CD4-positive, alpha-beta T cell treated with Interleukin-15 for 4 hours (primary cell): Measurements from ENCODE around the gene STEAP1B.

ENCODE experiments used
- DNase-seq: peaks from one replicate; pipeline ENCODE4 v3.0.0-alpha.2; 2020; ENCODE audit warnings: low spot score

Gene STEAP1B

DNA sequence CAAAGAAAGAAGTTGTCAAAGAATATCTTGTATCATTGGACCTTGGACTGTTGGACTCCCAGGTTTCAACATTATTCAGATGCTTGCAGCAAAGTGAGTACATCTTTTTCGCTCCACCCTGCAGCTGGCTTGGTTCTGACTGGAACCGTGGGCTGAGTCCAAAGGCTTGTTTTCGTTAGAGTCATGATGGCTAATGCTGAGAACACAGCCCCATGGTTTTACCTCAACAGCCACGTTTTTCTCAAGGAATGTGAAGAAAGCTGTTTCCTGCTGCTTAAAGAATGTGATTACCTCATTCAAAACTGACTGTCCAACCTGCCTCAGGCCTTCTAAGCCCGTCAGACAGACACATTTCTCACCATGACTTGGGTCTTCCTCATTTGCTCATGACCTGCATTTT lies 69.5 kb downstream of the STEAP1B start:
- DNase-seq, result no peak

DNA sequence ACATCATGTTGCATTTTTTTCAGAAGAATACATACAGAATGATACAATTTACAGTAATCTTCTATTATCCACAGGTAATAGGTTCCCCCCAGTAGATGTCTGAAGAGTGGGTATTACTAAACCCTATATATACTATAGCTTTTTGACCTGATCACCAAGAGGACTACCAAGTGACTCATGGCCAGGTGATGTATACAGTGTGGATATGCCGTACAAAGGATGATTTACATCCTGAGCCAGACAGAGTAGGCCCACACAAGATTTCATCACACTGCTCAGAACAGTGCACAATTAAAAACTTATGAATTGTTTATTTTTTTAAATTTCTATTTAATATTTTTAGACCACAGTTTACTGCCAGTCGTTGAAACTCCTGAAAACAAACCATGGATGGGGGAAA lies 70.6 kb downstream of the STEAP1B start:
- DNase-seq, result no peak

DNA sequence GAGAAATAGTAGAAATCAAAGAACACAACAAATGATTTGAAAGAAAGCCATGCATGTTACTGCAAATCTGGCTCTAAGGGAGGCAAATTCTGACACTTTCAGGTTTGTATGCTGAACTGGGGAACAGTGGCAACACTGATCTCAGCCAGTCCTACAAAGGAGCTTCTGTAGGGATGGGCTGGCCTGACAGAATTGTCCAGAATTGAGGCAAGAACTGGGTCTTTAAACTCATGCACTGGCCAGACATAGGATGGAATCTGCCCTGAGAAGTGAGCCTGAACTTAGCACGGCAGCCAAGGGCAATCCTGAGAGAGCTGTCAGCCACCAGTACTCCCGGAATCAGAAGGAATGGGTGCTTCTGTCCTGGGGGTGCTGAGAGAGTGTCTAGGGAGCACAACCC lies 72.1 kb downstream of the STEAP1B start:
- DNase-seq, result no peak

DNA sequence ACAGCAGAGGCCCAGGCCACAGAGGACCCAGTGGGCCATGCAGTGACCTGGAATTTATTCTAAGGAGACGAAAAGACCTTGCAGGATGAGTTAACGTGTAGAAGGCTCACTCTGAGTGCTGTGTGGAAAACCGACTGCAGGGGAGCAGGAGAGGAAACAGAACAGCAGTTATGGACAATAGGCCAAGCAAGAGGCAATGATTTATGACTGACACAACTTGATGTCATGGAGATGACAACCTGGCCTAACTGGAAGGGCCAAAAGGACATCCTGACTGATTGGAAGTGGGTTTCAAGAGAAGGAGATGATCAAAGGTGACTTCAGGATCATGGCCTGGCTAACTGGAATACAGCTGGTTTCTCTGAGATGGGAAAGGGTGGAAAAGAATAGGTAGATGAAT lies 72.9 kb downstream of the STEAP1B start:
- DNase-seq, result no peak

DNA sequence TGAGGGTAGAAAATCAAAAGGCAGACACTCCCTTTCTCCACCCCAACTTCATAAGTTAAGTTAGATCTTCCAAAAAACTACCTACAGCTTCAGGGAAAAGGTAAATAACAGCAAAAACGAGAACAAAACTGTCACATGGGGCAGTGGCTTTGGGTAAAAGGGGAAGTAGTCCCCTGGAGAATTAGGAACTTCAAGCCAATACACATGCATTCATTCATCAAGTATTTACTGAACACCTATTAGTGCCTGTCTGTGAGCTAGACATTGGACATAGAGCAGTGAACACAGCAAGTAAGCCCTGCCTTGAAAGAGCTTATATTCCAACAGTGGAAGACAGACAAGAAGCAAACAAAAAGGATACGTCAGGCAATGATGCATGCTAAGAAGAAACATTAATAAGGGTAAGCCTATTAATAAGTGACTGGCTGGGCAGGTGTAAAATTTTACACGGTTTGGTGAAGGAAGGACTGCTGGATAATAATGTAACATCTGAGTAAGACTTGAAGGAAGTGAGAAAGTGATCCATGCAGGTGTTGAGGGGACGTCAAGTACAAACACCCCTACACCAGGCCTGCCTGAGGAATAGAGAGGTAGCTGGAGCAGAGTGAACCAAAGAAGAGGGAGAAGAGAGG lies 73.4 kb downstream of the STEAP1B start:
- DNase-seq, result no peak

DNA sequence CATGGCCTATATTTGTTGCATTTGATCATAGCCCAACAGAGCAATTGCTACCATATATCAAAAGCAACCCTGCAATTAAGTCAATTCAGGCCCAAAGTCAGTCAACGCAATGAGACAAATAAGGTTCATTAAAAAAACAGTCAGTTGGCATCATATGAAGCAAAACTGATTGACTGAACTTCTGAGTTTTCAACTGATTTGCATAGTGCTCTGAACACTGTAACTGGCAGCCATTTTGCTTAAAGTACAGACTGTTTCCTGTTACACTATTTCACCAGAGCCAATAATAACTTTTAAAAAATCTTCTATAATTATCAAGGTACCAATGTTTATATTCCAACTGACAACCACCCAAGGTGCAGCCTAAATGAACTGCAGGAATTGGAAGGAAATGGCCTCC lies 74.6 kb downstream of the STEAP1B start:
- DNase-seq, result no peak

DNA sequence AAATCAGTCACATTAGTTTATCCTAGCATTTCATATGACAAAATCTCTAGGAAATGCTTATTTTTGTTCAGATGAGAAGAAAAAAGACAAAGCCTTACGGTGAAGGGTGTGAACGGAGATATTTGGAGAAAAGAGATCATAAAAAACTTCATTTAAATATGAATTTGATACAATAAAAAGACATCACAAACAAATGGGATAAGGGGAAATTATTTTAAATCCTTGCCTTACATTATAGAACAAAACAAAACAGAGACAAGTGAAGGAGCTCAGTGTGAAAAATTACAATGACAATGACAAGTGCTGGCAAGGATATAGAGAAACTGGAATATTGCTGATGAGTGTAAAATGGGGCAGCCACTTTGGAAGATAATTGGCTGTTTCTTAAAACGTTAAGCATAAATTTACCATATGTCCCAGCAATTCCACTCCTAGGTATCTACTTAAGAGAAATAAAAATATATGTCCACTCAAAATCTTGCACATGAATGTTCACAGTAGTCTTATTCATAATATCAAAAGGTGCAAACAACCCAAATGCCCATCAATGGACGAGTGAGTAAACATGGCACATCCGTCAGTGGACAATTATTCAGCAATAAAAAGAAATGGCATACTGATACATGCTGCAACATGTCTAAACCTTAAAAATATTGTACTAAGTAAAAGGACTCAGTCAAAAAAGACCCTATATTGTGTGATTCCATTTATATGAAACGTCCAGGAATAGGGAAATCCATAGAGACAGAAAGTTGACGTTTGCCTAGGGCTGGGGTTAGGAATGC lies 77.0 kb downstream of the STEAP1B start:
- no peak for DNase-seq

DNA sequence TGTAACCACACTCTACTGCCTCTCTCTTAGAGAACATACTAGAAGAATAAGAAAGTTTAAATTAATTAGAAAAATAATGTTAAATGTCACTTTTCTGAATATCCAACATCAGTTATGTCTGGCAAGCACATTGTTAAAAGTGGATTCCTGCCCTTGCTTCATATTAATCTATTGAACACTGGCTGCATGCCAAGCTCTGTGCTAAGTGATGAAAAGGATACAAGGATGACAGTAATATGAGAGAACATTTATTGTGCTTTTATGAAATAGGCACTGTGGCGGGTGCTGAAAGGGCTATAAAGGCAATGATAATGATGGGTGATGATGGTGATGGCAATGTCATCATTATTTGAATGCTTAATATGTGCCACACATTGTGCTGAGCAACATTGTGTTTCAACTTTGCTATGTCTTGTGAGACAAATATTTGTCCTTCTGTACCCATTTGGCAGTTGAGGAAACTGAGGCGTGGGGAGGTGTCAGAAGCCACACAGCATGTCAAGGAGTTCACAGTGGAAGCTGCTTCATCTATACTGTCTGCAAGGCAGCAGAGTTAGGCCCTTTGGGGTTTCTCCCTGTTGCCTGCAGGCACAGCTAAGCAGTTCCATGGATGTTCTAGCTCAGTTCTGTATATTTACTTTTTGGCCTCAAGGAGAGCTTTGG lies 78.9 kb downstream of the STEAP1B start:
- no peak for DNase-seq

DNA sequence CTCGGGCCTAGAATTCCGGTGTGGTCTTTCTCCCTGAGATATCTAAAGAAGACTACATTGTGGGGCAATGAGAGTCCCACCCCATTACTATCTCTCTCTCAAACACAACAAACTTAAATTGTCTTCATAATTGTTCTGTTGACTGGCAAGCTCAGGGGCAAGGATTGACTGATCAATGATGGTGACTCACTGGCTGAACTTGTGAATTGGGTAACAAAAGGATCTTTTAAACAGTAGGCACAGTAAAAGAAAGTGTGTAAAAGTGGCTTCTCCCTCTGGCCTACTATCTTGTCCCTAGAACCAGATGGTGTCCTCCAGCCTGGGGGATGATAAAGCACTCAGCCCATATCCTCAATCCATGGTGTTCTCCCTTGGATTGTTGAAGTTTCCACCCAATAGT lies 80.0 kb downstream of the STEAP1B start:
- DNase-seq, result no peak

DNA sequence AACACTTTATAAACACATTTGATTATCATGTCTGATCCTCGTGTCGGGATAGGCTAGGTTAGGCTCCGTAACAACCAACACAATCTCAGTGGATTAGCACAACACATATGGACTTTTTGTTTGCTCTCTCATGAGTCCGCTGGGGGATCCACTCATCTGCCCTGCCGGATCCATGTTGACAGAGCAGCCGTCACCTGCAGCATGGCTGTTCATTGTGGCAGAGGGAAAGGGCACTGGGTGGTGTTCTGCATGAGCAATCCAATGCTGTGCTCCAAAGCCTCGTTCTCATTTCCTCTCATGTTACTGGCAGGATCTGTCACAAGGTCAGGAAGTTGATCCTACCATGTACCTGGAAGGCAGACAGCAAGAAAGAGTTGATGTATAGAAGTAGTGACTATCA lies 80.5 kb downstream of the STEAP1B start:
- no peak for DNase-seq

DNA sequence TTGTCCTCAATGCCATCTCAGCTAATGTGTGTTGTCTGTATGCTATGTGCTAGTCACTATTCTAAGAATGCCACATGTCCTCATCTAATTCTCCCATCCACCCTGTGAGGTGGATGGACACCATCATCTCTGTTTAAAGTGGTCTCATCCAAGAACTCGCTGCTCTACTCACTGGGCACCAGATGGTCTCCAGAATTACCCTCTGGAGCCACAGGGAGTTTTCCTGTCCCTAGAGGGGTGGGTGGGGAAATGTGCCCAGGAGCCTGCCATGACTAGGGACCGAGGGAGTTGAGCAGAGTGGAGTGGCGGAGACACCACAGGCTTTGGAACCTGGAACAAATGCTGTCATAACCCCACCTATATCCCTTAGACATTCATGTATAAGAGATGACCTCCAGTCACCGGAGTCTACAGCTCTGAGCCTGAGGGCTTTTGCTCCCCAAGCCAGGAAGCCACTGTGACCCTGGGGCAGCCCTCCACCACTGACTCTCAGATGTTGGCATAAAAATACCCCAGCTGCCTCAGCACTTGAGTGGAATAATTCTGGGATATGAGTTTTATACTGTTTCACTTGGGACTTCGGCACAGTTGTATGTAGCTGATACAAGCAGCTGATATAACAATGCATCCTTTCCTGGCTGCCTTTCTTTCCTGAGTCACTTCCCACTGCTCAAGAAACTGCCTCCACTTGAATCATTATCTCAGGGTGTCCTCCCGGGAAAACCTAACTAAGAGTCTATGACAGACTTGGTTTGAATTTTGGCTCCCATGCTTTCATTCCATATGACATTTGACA lies 81.5 kb downstream of the STEAP1B start:
- no peak for DNase-seq

DNA sequence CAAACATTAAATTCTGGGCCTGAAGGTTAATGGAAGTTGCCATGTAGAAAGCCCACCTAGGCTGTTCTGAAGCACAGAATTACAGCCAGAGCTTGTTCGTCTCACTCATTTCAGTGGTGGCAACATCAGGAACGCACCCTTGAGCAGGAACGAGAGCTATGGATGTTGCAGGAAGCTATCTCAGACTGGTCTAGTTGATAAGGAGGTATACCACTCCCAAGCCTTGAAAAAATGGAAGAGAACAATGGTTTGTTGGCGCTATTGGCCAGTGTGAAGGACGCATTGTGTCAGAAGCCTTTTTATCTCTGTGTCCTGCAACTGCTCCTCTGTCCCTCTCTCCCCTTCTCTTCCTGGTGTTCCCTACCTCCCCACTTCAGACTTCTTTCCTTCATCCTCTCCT lies 82.1 kb downstream of the STEAP1B start:
- no peak for DNase-seq

DNA sequence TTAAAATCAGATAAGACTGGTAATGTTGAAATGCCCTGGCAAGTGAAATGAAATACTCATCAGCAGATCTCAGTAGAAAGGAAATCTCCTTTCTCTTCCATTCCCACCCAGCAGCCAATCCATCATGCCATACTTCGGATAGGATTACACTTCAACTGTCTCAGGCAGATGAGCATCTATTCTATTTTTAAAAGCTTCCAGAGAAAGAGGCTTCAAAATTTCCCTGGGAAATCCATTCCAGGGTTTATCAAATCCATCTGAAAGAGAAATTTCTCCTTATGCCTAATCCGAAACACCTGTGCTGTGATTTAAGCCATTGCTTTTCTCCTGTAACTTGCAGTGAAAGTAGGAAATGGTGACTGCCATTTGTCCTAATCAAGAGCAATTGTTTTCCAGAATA lies 82.6 kb downstream of the STEAP1B start:
- DNase-seq, result no peak

DNA sequence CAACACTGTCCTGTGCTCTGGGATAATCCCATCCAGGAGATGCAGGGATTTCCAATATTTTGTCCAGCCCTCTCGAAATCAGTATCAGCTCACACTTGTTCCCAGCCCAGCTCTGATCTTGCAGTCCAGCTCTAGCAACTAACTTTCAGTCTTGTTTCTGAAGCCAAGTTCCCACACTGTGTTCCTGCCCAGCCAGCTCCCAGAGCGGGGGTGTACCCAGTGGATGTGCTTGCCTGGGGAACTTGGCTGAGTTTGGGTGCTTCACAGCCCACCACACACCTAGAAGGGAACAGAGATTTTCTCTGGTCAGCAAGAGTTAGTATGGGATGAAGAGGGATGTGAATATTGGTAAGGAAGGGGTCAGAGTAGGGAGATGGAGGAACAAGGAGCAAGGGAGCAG lies 85.6 kb downstream of the STEAP1B start:
- no peak for DNase-seq

DNA sequence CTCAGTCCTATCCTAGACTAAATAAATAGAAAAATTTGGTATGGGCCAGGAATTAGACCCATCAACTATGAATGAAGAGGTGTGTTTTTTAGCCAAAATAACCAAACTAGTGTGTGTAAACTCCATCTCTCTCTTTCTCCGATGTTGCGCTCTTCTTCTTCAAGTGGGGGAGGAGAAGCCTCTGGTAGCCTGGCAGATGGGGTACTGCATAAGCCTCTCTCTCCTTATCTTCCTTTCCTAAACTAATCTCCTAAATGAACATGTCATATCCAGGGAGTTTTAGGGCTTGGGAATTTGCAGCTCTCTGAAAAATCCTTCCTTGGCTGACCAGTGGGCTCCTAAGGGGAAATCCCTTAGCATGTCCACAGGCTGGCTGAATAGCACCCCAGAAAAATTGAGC lies 86.8 kb downstream of the STEAP1B start:
- no peak for DNase-seq

DNA sequence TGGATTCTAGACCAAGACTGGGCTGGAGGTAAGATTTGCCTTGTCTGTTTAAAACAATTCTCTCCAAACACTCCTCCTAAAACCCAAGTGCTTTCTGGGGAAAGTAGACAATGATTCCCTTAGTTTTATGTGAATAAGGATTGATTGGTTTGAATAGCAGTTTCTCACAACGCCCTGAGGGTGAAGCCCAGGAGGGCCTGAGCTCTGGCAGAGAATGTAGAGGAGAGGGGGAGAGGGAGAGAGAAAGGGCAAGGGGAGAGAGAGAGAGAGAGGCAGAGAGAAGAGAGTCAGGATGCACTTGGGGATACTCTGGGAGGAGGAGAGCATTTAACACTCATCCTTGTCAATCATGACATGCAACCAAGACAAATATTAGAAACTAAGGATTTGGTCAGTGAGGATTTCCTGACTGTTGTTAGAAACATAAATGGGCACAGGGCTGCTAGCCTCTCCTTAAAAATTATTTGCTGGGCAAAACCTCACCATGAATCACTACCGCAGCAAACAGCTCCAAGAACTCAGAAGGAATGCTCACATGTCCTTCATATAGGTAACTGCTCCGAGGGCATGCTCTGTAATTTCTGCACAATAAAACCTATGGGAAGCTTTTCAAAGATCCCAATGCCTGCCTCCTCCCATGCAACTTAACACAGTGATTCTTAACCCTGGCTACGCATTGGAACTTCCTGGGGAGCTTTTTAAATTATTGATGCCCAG lies 87.9 kb downstream of the STEAP1B start:
- no peak for DNase-seq

DNA sequence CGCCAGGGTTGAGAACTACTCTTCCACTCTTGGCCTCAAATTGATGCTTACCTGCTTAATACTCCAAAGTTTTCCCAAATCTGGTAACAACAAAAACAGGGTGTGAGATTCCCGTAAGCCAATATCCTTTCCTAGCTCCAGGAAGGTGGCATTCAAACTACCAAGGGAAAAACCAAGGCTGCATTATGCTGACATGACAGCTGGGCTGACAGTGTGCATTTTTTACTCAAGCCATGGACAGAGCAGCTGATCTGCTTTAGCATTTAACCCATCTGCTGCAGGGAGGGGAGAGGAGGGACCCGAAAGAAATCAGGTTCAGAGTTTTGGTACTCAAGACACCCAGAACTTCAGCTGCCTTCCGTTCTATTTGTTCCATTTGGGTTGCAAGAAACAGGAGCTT lies 93.3 kb downstream of the STEAP1B start:
- DNase-seq, result no peak

DNA sequence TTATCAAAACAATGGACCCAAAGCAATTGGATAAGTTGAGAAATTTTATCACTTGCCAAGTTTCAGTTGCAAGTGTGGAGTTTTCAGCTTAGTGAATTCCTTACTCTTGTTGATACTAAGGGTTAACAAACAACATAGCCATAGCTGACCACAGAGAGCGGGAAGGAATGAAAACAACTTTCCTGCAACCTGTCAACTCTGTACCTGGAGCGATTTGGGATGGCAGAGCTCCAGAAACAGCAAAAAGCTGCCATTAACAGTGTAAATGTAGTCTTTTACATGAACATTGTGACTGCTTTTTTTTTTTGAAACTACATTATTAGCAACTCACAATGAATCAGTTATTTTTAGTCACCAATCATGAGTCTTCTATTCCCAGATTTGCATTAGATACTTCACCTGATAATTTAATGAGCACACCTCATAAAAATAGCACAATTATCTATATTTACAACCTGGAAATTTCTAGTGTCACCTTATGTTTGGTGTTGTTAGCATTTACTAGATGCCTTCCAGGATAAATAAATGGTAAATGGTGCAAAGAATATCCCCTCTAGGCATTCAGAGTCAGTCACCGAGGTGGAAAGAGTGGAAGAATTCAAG lies 95.5 kb downstream of the STEAP1B start:
- DNase-seq, result no peak

DNA sequence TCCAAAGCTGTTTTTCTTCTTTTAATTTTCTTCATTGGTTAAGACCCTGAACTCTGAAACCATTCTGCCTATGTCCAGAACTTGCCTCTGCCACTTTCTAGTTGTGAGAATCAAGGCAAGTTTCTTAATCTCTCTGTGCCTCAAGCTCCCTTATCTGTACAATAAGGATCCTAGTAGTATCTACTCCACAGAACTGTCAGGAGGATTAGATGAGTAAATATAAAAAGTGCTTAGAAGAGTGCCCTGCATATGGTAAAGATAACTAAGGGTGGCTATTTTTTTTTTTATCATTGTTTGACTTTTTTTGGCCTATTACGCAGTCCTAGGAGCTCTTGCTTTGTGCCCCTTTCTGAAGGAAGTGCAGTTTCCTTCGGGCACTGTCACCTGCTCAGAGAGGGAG lies 96.6 kb downstream of the STEAP1B start:
- no peak for DNase-seq

DNA sequence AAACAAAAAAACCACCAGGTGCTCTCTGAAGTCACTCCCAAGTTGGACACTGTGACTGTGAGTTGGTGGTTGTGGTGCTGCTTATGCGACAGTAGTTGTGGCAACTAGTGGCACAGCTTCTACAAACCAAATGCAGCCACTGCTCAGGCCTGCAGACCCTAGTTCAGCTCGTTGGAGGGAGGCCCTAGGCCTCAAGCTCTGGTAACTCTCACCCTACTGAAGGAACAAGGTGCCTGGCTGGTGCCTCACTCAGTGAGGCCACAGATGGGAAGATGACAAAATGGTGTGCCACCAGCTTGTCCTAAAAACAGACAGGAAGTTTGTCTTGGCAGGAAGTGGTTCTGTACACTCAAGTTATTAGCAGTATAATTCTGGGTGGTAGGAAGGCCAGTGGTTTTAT lies 97.7 kb downstream of the STEAP1B start:
- DNase-seq, result no peak

DNA sequence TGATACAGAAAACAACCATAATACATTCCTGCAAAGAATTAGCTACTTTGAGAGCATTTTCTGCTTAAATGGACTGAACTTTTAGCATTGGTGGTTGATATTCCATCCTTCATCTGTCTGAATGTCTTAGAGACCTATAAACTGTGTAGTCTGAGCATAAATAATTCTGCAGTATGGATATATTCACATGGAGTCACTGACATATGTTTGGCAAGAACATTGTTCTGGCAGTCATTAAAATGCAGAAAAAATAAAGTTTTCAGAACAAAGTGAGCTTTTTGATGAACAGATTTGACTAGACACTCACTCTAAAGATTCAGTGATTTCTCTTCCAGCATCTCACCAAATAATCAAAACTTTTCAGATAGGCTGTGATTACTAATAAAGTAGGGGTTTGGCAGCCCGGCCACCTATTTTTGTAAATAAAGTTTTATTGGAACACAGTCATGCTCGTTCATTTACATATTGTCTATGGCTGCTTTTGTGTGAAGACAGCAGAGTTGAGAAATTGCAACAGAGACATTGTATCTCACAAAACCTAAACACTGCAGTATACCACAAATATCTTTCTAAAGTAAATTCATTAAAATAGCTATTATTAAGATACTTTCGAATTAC lies 98.9 kb downstream of the STEAP1B start:
- DNase-seq, result no peak
